Neural progenitor cell (in vitro differentiated cells): Measurements from ENCODE around the gene DNAJC24.

ENCODE experiments used
- CTCF ChIP-seq: fragments of 200-600 bp; sonication (generic); IDR thresholded peaks from 2 replicates; pipeline ENCODE4 v1.5.1; 2017; ENCODE audit warnings: antibody characterized with exemption, mild to moderate bottlenecking
- EZH2 ChIP-seq: fragments of 200-600 bp; sonication (generic); IDR thresholded peaks from 2 replicates; pipeline ENCODE4 v1.6.1; 2017; ENCODE audit warnings: antibody characterized with exemption, mild to moderate bottlenecking, moderate library complexity
- EZH2phosphoT487 ChIP-seq: fragments of 200-600 bp; sonication (generic); IDR thresholded peaks from 2 replicates; pipeline ENCODE4 v1.6.1; 2017; ENCODE audit warnings: antibody characterized with exemption

- TF ChIP-seq CTCF (no peak), EZH2 (no peak), EZH2phosphoT487 (no peak)
These were observed 81.2 kb downstream of the DNAJC24 start for GRCh38 chr11:31450841-31451240.
